DOHH2 (cell line): ENCODE measurements around the gene CNPY1.

Experiments used
- EZH2phosphoT487 ChIP-seq: fragments of 200-600 bp; sonication (generic); IDR thresholded peaks from 2 replicates; pipeline ENCODE4 v1.6.1; 2017; ENCODE audit warnings: borderline replicate concordance, mild to moderate bottlenecking, antibody characterized with exemption, low read length, moderate library complexity, mixed read lengths
- TF ChIP-seq, protein P1 (sequence below): fragments of 200-600 bp; sonication (generic); IDR thresholded peaks from one replicate; pipeline ENCODE4 v1.5.1; 2014; ENCODE audit warnings: antibody characterized with exemption, mild to moderate bottlenecking, low read depth, low read length; ENCODE audit not compliant: poor library complexity, severe bottlenecking

DNA sequence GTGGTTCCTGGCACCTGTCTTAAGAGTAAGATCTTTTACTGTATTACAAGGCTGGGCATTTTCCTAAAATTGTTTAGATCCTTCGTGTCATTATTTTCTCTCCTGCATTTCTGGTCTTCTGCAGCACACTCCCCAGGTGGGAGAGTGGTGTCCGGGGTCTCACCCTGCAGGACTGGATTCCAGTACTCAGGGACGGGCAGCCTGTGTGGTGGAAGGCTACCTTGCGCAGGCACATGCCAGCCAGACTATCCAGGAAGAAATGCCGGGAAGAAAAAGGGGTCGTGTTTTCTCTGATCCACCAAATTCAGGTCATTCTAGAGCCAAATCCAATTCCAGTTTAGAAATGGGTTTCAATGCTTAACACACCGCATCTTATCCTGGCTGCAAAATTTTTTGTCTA, 27.7 kb downstream of the CNPY1 start:
- TF ChIP-seq, protein P1, sequence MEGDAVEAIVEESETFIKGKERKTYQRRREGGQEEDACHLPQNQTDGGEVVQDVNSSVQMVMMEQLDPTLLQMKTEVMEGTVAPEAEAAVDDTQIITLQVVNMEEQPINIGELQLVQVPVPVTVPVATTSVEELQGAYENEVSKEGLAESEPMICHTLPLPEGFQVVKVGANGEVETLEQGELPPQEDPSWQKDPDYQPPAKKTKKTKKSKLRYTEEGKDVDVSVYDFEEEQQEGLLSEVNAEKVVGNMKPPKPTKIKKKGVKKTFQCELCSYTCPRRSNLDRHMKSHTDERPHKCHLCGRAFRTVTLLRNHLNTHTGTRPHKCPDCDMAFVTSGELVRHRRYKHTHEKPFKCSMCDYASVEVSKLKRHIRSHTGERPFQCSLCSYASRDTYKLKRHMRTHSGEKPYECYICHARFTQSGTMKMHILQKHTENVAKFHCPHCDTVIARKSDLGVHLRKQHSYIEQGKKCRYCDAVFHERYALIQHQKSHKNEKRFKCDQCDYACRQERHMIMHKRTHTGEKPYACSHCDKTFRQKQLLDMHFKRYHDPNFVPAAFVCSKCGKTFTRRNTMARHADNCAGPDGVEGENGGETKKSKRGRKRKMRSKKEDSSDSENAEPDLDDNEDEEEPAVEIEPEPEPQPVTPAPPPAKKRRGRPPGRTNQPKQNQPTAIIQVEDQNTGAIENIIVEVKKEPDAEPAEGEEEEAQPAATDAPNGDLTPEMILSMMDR = no peak
- TF ChIP-seq EZH2phosphoT487 = no peak
